Measurements from ENCODE around the gene PPP1R1B. TPM values are rescaled to one million over a fixed set of nuclear protein-coding genes. Genes with fewer than 3 reads are reported as not detected.

PPP1R1B gene
- total RNA-seq = under 0.01 TPM in 1 of 2 replicates, not detected in the other

DNA sequence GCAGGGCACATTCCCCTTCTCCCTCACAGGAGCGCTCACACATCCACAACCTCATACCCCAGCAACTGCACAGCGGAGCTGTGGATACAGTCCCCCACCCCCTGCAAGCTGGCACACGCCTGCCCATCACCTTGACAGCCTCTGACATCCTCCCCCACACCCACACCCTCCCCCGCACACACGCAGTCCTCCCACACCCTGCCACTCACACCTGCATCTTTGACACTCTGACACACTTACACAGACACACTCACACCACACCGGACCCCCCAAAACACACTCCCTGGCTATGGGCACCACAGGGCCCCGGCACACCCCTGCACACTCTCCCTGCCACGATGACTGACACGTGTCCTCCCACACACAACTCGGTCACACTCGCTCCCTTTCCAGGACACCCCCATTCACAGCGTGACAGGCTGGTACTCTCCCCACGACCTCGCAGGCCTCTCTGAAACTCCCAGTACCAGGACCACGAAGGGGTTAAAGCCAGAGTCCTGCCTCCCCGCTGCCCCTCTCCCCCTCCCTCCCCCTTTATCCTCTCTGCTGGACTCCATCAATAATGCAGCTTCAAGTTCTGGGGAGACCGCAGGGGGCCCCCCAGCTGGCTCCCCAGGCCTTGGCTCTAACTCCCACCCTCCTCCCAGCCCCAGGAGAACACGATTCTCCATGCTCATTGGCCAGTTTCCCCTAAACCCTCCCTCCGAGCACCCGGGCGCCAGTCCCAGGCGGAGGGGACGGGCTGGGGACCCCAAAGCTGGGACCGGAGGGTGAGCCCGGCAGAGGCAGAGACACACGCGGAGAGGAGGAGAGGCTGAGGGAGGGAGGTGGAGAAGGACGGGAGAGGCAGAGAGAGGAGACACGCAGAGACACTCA is at the start of gene PPP1R1B:
PPP1R1B (plus strand) TSS at position 782 of the 876 bp plus-strand sequence. CDS start 441 bp downstream, outside the sequence.

DNA sequence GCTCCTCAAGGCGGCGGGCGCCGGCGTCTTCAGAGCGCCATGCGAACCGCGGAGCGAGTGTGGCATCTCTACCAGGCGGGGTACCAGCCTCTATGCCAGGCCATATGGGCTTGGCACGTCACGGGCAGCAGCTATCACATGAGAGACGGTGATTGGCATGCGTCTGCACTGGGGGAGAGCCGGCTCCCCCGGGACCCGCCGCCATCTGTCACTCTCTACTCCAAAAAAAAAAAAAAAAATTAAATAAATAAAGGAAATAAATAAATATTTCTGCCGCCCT is 19.0 kb upstream of the PPP1R1B start, which contains the start of gene NEUROD2:
NEUROD2 (minus strand) TSS at position 70 of the 280 bp plus-strand sequence. CDS start 1,321 bp downstream, outside the sequence.

DNA sequence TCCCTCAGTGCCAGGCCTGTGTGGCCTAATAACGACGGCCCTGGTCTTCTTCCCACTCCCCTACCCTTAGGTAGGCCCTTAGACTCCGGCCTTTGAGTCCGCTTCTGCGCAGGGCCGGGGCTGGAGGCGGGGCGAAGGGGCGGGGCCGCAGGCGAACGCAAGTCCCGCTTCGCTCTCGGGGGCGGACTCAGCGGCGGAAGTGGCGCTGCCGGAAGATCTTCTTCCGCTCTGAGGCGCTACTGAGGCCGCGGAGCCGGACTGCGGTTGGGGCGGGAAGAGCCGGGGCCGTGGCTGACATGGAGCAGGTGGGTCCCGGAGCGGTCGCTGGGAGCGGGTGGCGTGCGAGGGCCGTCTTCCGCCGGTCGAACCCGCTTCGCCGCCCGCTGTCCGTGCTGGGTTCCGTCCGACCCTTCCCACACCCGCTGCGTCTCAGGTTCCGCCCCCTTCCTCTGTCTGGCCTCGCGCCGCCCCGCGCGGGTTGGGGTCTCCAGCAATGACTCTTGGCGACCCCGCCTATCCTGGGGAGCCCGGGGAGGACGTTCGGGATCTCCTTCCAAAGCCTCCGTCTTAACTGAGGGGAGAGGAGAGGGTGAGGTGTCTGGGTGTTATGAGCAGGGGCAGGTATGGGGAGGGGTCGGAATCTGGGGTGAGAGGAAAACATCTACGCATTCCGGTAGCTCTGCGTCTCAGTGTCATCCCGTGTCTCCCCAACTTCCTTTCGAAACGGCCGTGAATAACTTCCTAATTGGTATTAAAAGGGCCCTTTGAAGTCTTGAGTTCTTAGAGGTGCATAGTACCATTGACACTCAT is 10.4 kb downstream of the PPP1R1B start, which contains the start of gene STARD3:
STARD3 (plus strand) TSS at position 218 of the 810 bp plus-strand sequence. CDS start 16,388 bp downstream, outside the sequence.

DNA sequence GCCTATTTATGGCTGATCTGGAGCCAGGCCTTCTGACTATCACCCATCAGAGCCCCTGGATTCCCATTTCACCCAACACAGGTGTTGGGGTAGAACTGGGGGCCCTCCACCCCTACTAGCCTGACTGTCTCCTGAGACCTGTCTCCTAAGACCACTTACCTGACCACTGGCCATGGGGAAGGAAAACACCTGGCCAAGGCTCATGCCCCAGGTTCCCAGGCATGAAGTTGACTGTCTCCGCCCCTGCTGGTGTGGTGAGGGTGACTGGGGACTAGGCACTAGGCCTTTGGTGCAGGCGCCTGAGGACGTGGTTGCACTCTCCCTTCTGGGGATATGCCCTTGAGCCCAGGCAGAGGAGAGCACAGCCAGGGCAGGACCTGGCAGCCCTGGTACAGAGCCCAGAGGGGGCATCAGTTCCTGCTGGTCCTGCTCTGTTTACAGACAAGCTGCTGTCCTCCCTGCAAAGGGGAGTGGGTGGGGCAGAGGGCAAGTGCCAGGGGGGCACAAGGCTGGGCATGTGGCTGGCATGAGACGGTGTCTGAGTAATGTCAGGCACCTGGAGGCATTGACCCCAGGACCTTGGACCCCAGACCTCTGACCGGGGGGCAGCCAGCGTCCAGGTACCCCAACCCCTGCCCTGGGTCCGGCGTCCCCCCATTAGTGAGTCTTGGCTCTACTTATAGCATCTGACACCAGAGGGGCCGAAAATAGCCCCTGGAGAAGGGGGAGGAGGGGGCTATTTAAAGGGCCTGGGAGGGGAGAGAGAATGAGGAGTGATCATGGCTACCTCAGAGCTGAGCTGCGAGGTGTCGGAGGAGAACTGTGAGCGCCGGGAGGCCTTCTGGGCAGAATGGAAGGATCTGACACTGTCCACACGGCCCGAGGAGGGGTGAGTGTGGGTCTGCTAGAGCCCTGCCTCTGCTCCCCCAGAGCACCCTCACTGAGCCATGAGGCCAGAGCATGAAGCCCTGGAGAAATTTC is 38.1 kb downstream of the PPP1R1B start, which contains the start of gene TCAP:
TCAP (plus strand) TSS at position 769 of the 981 bp plus-strand sequence; CDS start at position 780, 11 bp downstream.

DNA sequence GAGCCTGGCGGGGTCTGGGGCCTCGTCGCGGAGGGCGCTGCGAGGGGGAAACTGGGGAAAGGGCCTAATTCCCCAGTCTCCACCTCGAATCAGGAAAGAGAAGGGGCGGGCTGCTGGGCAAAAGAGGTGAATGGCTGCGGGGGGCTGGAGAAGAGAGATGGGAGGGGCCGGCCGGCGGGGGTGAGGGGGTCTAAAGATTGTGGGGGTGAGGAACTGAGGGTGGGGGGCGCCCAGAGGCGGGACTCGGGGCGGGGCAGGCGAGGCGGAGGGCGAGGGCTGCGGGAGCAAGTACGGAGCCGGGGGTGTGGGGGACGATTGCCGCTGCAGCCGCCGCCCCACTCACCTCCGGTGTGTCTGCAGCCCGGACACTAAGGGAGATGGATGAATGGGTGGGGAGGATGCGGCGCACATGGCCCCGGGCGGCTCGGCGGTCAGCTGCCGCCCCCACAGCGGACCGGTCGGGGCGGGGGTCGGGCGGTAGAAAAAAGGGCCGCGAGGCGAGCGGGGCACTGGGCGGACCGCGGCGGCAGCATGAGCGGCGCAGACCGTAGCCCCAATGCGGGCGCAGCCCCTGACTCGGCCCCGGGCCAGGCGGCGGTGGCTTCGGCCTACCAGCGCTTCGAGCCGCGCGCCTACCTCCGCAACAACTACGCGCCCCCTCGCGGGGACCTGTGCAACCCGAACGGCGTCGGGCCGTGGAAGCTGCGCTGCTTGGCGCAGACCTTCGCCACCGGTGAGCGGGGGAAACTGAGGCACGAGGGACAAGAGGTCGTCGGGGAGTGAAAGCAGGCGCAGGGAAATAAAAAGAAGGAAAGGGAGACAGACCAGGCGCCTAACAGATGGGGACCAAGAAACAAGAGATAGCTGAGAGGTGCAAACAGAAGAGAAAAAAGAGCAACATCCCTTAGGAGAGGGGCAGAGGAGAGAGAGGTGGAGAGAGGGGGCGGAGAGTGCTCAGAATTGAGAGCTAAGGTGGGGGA is 41.5 kb downstream of the PPP1R1B start, which contains the start of gene PNMT:
PNMT (plus strand) TSS at position 509 of the 980 bp plus-strand sequence; CDS start at position 532, 23 bp downstream.

Other genes starting within 250 kb of the PPP1R1B start
- 10.9 and 15.2 TPM in 2 replicates for gene FBXL20, start 225.3 kb upstream of the PPP1R1B start, total RNA-seq
- gene MED1, start 175.7 kb upstream of the PPP1R1B start, total RNA-seq = 27.0 and 33.2 TPM in 2 replicates
- 24.9 and 38.4 TPM in 2 replicates for gene CDK12, start 165.5 kb upstream of the PPP1R1B start, total RNA-seq
- gene NEUROD2, start 19.0 kb upstream of the PPP1R1B start, total RNA-seq = not detected in 2 replicates
- 25.3 and 34.2 TPM in 2 replicates for gene STARD3, start 10.2 kb downstream of the PPP1R1B start, total RNA-seq
- gene TCAP, start 38.4 kb downstream of the PPP1R1B start, total RNA-seq = under 0.01 and 0.36 TPM in 2 replicates
- gene PNMT, start 41.5 kb downstream of the PPP1R1B start, total RNA-seq = not detected in 2 replicates
- 8.2 and 12.0 TPM in 2 replicates for gene PGAP3, start 61.1 kb downstream of the PPP1R1B start, total RNA-seq
- gene ERBB2, start 73.1 kb downstream of the PPP1R1B start, total RNA-seq = 40.3 and 103 TPM in 2 replicates
- 16.6 and 21.9 TPM in 2 replicates for gene MIEN1, start 103.6 kb downstream of the PPP1R1B start, total RNA-seq
- 11.3 and 12.0 TPM in 2 replicates for gene GRB7, start 111.0 kb downstream of the PPP1R1B start, total RNA-seq
- gene IKZF3, start 237.4 kb downstream of the PPP1R1B start, total RNA-seq = under 0.01 and 0.57 TPM in 2 replicates
- gene ZPBP2, start 241.2 kb downstream of the PPP1R1B start, total RNA-seq = not detected in 2 replicates